GM12872 (cell line): ENCODE data around the gene PI4K2A.
A peak's percentile ranks its signal among the peaks of the same experiment; 100 is the strongest.

Experiments used
- CTCF ChIP-seq: IDR thresholded peaks from 3 replicates; pipeline ENCODE4 v1.5.1; 2011; ENCODE audit warnings: low read depth, mild to moderate bottlenecking, low read length, moderate library complexity; ENCODE audit not compliant: insufficient read depth

Gene PI4K2A

GRCh38 chr10:97600616-97601015 lies 39.9 kb upstream of the PI4K2A start:
- TF ChIP-seq CTCF: no peak

DNA sequence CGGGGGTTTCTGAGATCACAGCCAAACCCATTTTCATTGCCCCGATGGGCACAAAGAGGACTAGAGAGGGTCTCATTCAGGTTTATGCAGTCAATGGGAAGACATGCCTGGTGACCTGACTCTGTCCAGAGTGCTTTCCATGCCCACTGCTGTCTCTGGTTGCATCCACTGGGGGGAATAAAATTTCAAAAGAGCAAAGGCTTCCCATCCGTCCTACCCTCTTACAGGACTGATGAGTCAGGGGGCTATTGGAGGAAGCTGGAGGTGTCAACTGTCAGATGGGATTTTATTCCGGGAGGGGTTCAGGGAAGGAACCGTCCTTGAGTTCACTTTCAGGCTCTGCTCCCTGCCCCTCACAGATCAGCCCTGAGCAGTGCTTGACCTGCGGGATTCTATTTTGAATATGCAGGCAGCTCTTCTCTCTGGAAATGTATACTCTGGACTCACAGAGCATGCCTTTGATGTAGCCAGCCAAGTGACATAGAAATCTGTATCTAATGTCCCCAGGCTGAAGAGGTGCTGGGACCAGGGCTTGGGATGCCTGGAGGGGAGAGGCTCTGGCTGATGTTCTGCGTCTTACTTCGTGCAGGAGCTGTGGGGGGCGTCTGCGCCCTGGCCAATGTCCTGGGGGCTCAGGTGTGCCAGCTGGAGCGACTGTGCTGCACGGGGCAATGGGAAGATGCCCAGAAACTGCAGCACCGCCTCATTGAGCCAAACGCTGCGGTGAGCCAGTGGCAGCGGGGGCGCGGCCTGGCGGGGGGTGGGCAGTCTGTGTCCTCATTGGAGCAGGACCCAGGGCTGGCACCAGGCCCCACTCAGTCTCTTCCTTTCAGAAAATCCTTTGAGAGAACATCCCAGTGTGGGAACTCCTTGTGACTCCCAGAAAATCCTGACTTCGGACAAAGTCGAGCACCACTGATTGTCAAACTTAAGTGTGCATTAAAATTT lies 38.9 kb upstream of the PI4K2A start:
- TF ChIP-seq CTCF: no peak

DNA sequence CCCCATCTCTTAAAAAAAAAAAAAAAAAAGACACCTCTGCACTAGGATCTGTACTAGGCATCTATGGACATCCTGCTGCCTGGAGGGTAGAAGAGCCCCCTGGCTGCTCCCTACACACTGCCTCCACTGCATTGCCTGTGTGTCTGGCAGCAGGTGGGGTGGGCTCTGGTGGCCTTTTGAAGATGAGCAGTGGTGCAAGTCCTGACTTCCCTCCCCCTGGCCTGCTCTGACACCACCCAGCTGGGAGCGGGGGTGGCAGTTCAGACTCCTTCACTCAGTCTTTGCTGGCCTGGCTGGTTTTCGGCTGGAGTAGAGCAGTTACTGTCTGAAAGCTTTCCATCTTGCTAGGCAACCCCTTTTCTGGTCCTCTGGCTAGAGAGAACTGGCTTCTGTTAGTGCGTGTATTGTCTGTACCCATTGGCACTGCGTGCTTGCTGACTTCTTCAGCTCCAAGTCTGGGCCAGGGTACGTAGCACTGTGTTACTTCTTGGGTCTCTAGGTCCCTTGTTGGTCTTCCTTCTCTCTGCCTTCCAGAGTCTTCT lies 33.3 kb upstream of the PI4K2A start:
- no peak for TF ChIP-seq CTCF

GRCh38 chr10:97608991-97609561 lies 31.4 kb upstream of the PI4K2A start:
- no peak for TF ChIP-seq CTCF

- no peak for TF ChIP-seq CTCF
These were observed 29.0 kb upstream of the PI4K2A start for GRCh38 chr10:97611473-97611872.

DNA sequence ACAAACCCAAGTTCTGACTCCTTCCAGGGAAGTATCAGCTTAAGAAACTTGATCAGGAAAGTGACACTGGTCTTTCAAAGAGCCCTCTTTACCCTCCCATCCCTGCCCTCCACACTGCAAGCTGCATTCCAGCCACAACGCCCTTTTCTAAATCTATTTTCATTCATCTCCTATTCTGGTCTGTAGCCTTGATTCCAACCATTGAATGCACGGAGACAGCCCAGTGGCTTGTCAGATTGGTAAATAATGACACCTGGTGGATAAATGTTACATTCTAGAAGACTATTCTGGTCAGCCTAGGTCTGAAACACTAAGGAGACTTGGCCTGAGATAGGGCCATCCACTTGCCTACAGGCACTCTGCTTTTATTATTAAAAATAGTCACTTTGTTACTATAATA lies 28.1 kb upstream of the PI4K2A start:
- peak; percentile 22; the same call in 1 of the 3 replicates for TF ChIP-seq CTCF

DNA sequence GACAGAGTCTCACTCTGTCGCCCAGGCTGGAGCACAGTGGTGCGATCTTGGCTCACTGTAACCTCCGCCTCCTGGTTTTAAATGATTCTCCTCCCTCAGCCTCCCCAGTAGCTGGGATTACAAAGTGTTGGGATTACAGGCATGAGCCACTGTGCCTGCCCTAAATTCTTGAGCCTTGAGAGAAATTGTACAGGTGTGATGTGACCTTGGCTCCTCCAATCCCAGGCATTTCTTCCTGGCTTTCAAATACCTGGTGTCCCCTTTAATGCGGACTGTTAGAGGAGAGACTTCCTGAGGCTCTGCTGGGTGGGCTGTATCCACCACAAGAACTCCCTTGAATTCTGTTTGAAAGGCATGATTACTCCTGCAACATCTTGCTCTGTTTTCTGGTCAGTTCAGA lies 22.2 kb upstream of the PI4K2A start:
- no peak for TF ChIP-seq CTCF
